HepG2 (cell line): Measurements from ENCODE around the gene S100P. TPM values are rescaled to one million over a fixed set of nuclear protein-coding genes. Genes with fewer than 3 reads are reported as not detected.

Experiments
- BRD4 ChIP-seq: sonication (generic); formaldehyde crosslinking; IDR thresholded peaks from 2 replicates; pipeline ENCODE4 v1.4.0; 2020; ENCODE audit warnings: missing genetic modification reagents
- JDP2 ChIP-seq: sonication (generic); formaldehyde crosslinking; IDR thresholded peaks from 2 replicates; pipeline ENCODE4 v1.8.1; 2022; ENCODE audit warnings: missing genetic modification reagents, borderline replicate concordance
- KLF15 ChIP-seq: sonication (generic); formaldehyde crosslinking; IDR thresholded peaks from 2 replicates; pipeline ENCODE4 v1.8.1; 2023; ENCODE audit warnings: borderline replicate concordance, mild to moderate bottlenecking, inconsistent platforms, missing genetic modification reagents, mixed read lengths
- MAF1 ChIP-seq: sonication (generic); formaldehyde crosslinking; IDR thresholded peaks from 2 replicates; pipeline ENCODE4 v1.5.0; 2020; ENCODE audit warnings: missing genetic modification reagents, borderline replicate concordance
- MTA1 ChIP-seq: sonication (generic); formaldehyde crosslinking; IDR thresholded peaks from 2 replicates; pipeline ENCODE4 v1.4.0; 2020; ENCODE audit warnings: missing genetic modification reagents, mild to moderate bottlenecking, borderline replicate concordance
- MXI1 ChIP-seq: IDR thresholded peaks from 3 replicates; pipeline ENCODE4 v1.6.1; 2012; ENCODE audit warnings: low read depth, low read length, inconsistent platforms, borderline replicate concordance
- POGZ ChIP-seq: sonication (generic); formaldehyde crosslinking; IDR thresholded peaks from 2 replicates; pipeline ENCODE4 v1.4.0; 2020; ENCODE audit warnings: mild to moderate bottlenecking, missing genetic modification reagents
- REL ChIP-seq: sonication (generic); formaldehyde crosslinking; conservative IDR thresholded peaks from 2 replicates; pipeline ENCODE4 v1.8.0; 2022; ENCODE audit warnings: mild to moderate bottlenecking, missing genetic modification reagents, moderate library complexity
- SETDB1 ChIP-seq: sonication (generic); formaldehyde crosslinking; IDR thresholded peaks from 2 replicates; pipeline ENCODE4 v1.5.1; 2020; ENCODE audit warnings: missing genetic modification reagents, mild to moderate bottlenecking, borderline replicate concordance
- SKIL ChIP-seq: sonication (generic); formaldehyde crosslinking; IDR thresholded peaks from 2 replicates; pipeline ENCODE4 v1.8.0; 2022; ENCODE audit warnings: missing genetic modification reagents, mild to moderate bottlenecking, moderate library complexity, borderline replicate concordance
- TEF ChIP-seq: sonication (generic); formaldehyde crosslinking; IDR thresholded peaks from 2 replicates; pipeline ENCODE4 v1.5.0; 2020; ENCODE audit warnings: missing genetic modification reagents
- YEATS2 ChIP-seq: sonication (generic); formaldehyde crosslinking; IDR thresholded peaks from 2 replicates; pipeline ENCODE4 v1.4.0; 2020; ENCODE audit warnings: missing genetic modification reagents, borderline replicate concordance
- ZFP91 ChIP-seq: sonication (generic); formaldehyde crosslinking; IDR thresholded peaks from 2 replicates; pipeline ENCODE4 v1.9.0; 2022; ENCODE audit warnings: missing genetic modification reagents, mild to moderate bottlenecking, borderline replicate concordance
- ZNF20 ChIP-seq: sonication (generic); formaldehyde crosslinking; IDR thresholded peaks from 2 replicates; pipeline ENCODE4 v1.4.0; 2020; ENCODE audit warnings: mild to moderate bottlenecking, moderate library complexity, missing genetic modification reagents
- ZNF232 ChIP-seq: sonication (generic); formaldehyde crosslinking; IDR thresholded peaks from 2 replicates; pipeline ENCODE4 v1.4.0; 2020; ENCODE audit warnings: missing genetic modification reagents, borderline replicate concordance
- ZNF264 ChIP-seq: sonication (generic); formaldehyde crosslinking; IDR thresholded peaks from 2 replicates; pipeline ENCODE4 v1.4.0; 2020; ENCODE audit warnings: missing genetic modification reagents
- ZNF574 ChIP-seq: sonication (generic); formaldehyde crosslinking; IDR thresholded peaks from 2 replicates; pipeline ENCODE4 v1.4.0; 2020; ENCODE audit warnings: missing genetic modification reagents
- polyA plus RNA-seq, 8 experiments: library from polyadenylated mRNA; depleted of rRNA in 3 of 8; stranded (reverse) in 7 of 8; unstranded in 1 of 8; fragments of >200 nt; fragmentation: Illumina TruSeq in 4 of 8; extraction: Trizol in 4 of 8; gene quantifications; 2 replicates each; pipeline versions ENCODE4 v1.2.1 to v1.2.3, GENCODE V29; 2011 to 2016; ENCODE audit warnings: low read depth in 4 of 8, missing spikeins in 1 of 8, mixed read lengths in 1 of 8; ENCODE audit not compliant: insufficient read depth in 1 of 8
- total RNA-seq, 5 experiments: library from RNA; depleted of rRNA; stranded (reverse); fragments of >200 nt; fragmentation: Illumina TruSeq; extraction: Trizol; gene quantifications; 2 replicates each; pipeline ENCODE4 v1.2.3, GENCODE V29; 2016; ENCODE audit warnings: low read depth in 1 of 5

S100P gene
- total and polyA plus RNA-seq, 2 of the 13 experiments (the other 11 are each of a cell fraction or from before 2014, with no cell fraction given): 278 to 1,649 TPM

- no peak for TF ChIP-seq MTA1 (CRISPR knock-in tag)
- peak; percentile 95 for TF ChIP-seq MXI1
- peak; percentile 64; the same call in 1 of the 2 replicates for TF ChIP-seq ZFP91
- no peak for TF ChIP-seq ZNF20
- TF ChIP-seq POGZ (CRISPR knock-in tag): 0 out of 2 replicates have a peak, but pooled peaks have one; percentile 47
- peak; percentile 92 for TF ChIP-seq YEATS2 (CRISPR knock-in tag)
- TF ChIP-seq REL (CRISPR knock-in tag): peak; percentile 89
- TF ChIP-seq MAF1 (CRISPR knock-in tag): no peak
- TF ChIP-seq JDP2: peak; percentile 82; the same call in 1 of the 2 replicates
- no peak; the same call in 1 of the 2 replicates for TF ChIP-seq ZNF232 (CRISPR knock-in tag)
- TF ChIP-seq SKIL (CRISPR knock-in tag): peak; percentile 80
- 0 out of 2 replicates have a peak, but pooled peaks have one; percentile 13 for TF ChIP-seq TEF (CRISPR knock-in tag)
- 0 out of 2 replicates have a peak, but pooled peaks have one; percentile 6 for TF ChIP-seq ZNF264 (CRISPR knock-in tag)
- no peak for TF ChIP-seq SETDB1
- no peak; the same call in 1 of the 2 replicates for TF ChIP-seq BRD4 (CRISPR knock-in tag)
- TF ChIP-seq ZNF574: peak; percentile 81; the same call in 1 of the 2 replicates
- TF ChIP-seq KLF15 (CRISPR knock-in tag): 0 out of 2 replicates have a peak, but pooled peaks have one; percentile 75
Measured at GRCh38 chr4:6673660-6674499, 19.8 kb upstream of the S100P start (continued).
